Small intestine (tissue), 16 donors: ENCODE data around the gene HDGF. TPM values are rescaled to one million over a fixed set of nuclear protein-coding genes. Genes with fewer than 3 reads are reported as not detected.

Experiments used
- DNase-seq, 2 donors: peaks; one replicate each; pipeline versions ENCODE4 v3.0.0 to v3.0.0-alpha.2; 2013
- FAIRE-seq: peaks from 2 replicates; lab custom pipeline; 2012; peaks lifted over from hg19 to GRCh38; lab: Jason Lieb, UNC
- H3K27ac ChIP-seq, 3 donors: one replicate each; pipeline ENCODE4 v1.5.1; 2013; ENCODE audit warnings: low read length in 2 of 3, mild to moderate bottlenecking in 2 of 3, control low read depth in 1 of 3, inconsistent platforms in 1 of 3, low read depth in 1 of 3, moderate library complexity in 1 of 3
- H3K27me3 ChIP-seq, 3 donors: one replicate each; pipeline ENCODE4 v1.6.1; 2013; ENCODE audit warnings: low read length in 3 of 3, inconsistent platforms in 1 of 3; ENCODE audit not compliant: control insufficient read depth in 3 of 3, insufficient read depth in 3 of 3
- H3K36me3 ChIP-seq, 3 donors: one replicate each; pipeline ENCODE4 v1.6.1; 2013; ENCODE audit warnings: low read length in 3 of 3, inconsistent platforms in 1 of 3, low read depth in 1 of 3, mild to moderate bottlenecking in 1 of 3, moderate library complexity in 1 of 3; ENCODE audit not compliant: control insufficient read depth in 3 of 3, insufficient read depth in 2 of 3
- H3K4me1 ChIP-seq, 3 donors: one replicate each; pipeline ENCODE4 v1.6.1; 2013; ENCODE audit warnings: low read length in 2 of 3, inconsistent platforms in 1 of 3, low read depth in 1 of 3, mild to moderate bottlenecking in 1 of 3, moderate library complexity in 1 of 3; ENCODE audit not compliant: control insufficient read depth in 3 of 3, insufficient read depth in 2 of 3
- H3K4me3 ChIP-seq, 3 donors: one replicate each; pipeline ENCODE4 v1.5.1; 2013; ENCODE audit warnings: low read length in 3 of 3, control low read depth in 1 of 3, inconsistent platforms in 1 of 3, low read depth in 1 of 3, mild to moderate bottlenecking in 1 of 3, moderate library complexity in 1 of 3
- H3K9me3 ChIP-seq, 2 donors: one replicate each; pipeline ENCODE4 v1.6.1; 2013; ENCODE audit warnings: low read depth in 1 of 2, low read length in 1 of 2; ENCODE audit not compliant: control insufficient read depth in 2 of 2, insufficient read depth in 1 of 2
- WGBS, 3 donors: extraction: QIAGEN DNeasy Blood & Tissue Kit; methylation state at CpG; one replicate each; pipeline ENCODE4 v1.1.7; 2013; 5-methylcytosine and 5-hydroxymethylcytosine counted together
- long read RNA-seq, 10 donors: transcript quantifications; one replicate each; lab custom pipeline, GENCODE V29; 2026
- polyA plus RNA-seq, 4 donors: library from polyadenylated mRNA; stranded (reverse) in 3 of 4; unstranded in 1 of 4; fragments of 200-250 nt in 3 of 4; fragments of 120-200 nt in 1 of 4; gene quantifications; one replicate each; pipeline versions ENCODE4 v1.2.1 to v1.2.3, GENCODE V29; 2013
- donor health status: healthy with polysubstance abuse.
- donor health status: control.
- donor health status: control.
- donor health status: Bipolar disorder and iron deficiency.
- donor health status: healthy.

Gene HDGF
- 100 to 1,000 TPM; 244 to 308 (median 277) TPM for polyA plus RNA-seq
- long read RNA-seq, donor 1, result 0 reads
- long read RNA-seq, donor 2, transcript HDGF-201 (6 exons, 2,380 nt), result major isoform, 12 of 13 reads
- long read RNA-seq, donor 2, partial matches to known transcripts, result 0 of 13 reads
- long read RNA-seq, donor 2, other reads (novel, unspliced or antisense), result 0 of 13 reads
- long read RNA-seq, donor 3, transcript HDGF-201 (6 exons, 2,380 nt), result major isoform, 13 of 32 reads
- long read RNA-seq, donor 3, partial matches to known transcripts, result 15 of 32 reads
- long read RNA-seq, donor 3, other reads (novel, unspliced or antisense), result 0 of 32 reads
- long read RNA-seq, donor 4, partial matches to known transcripts, result 0 of 1 reads
- long read RNA-seq, donor 4, other reads (novel, unspliced or antisense), result 0 of 1 reads
- long read RNA-seq, donor 5, transcript HDGF-201 (6 exons, 2,380 nt), result major isoform, 10 of 17 reads
- long read RNA-seq, donor 5, partial matches to known transcripts, result 5 of 17 reads
- long read RNA-seq, donor 5, other reads (novel, unspliced or antisense), result 0 of 17 reads
- long read RNA-seq, donor 6, transcript HDGF-201 (6 exons, 2,380 nt), result major isoform, 17 of 52 reads
- long read RNA-seq, donor 6, partial matches to known transcripts, result 30 of 52 reads
- long read RNA-seq, donor 6, other reads (novel, unspliced or antisense), result 0 of 52 reads
- long read RNA-seq, donor 7, result 0 reads
- long read RNA-seq, donor 8, partial matches to known transcripts, result 0 of 3 reads
- long read RNA-seq, donor 8, other reads (novel, unspliced or antisense), result 0 of 3 reads
- long read RNA-seq, donor 9, transcript HDGF-201 (6 exons, 2,380 nt), result major isoform, 8 of 9 reads
- long read RNA-seq, donor 9, partial matches to known transcripts, result 0 of 9 reads
- long read RNA-seq, donor 9, other reads (novel, unspliced or antisense), result 0 of 9 reads
- long read RNA-seq, donor 10, transcript HDGF-201 (6 exons, 2,380 nt), result major isoform, 20 of 43 reads
- long read RNA-seq, donor 10, partial matches to known transcripts, result 21 of 43 reads
- long read RNA-seq, donor 10, other reads (novel, unspliced or antisense), result 0 of 43 reads

DNA sequence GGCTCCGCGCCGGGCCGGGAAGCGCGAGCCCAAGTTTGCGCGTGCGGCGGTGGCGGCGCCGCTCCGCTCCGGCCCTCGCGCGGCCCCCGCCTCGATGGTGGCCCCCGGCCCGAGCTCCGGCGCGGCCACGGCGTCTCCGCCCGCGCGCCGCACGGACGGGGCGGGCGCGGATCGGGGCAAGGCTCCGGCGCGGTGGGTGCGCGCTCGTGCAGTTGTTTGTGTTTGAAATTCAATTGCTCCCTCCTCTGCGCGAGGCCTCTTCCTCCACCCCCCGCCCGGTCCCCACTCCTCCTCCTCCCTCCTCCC lies at the start of gene HDGF:
TSS of gene HDGF (minus strand) at position 225 of the 306 bp plus-strand sequence. CDS start 246 bp downstream, outside the sequence.
- DNase-seq (no peak), FAIRE-seq (no peak)
- Histone ChIP-seq H3K27ac (peak within 1 kb of the TSS; percentile 96 to 98 (median 97)), H3K4me3 (peak within 1 kb of the TSS; percentile 95 to 99 (median 97)), H3K36me3 (peaks cover 0 to 26% (median 0%) of the 10 kb centered on the region in 3 donors), H3K9me3 (no peaks in the 10 kb centered on the region), H3K27me3 (no peaks in the 10 kb centered on the region), H3K4me1 (peaks cover 8 to 44% (median 13%) of the 10 kb centered on the region in 3 donors)
- WGBS, 3 donors, result 0 to 1% (median 0%) methylated on average over 26 to 48 of the region's 48 CpGs

DNA sequence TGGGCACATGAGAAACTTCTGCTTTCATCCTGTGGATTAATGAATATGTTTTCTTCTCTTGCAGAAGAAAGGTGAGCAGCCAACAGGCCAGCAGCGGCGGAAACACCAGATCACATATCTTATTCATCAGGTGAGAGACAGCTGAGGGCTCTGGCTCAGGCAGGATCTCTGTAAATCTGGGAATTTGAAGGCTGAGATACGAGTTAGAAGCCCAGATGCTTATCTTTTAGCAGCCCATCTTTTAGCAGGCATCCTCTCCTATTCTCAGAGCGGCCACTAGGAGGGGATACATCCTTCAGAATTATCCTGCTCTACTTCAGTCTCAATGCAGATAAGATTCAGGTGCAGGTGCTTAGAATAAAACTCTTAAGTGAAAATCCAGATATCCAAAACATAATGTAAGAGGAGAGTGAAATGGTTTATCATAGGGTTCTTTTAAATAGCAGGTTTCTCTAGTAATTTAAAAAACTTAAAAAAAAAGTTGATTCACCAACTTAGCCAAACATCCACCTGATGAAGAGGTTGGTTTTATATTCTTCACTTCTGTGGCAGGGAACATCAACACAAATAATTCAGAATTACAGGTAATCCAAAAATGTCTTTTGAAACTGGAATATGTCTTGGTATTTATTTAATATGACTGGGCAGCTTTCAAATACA lies 45.9 kb upstream of the HDGF start:
- Histone ChIP-seq H3K36me3 (peaks cover 23 to 63% (median 27%) of the 10 kb centered on the region in 3 donors), H3K27me3 (no peaks in the 10 kb centered on the region), H3K27ac (no peak overlapping the region), H3K4me3 (no peak overlapping the region), H3K9me3 (no peaks in the 10 kb centered on the region), H3K4me1 (no peaks in the 10 kb centered on the region)
- FAIRE-seq, result no peak
- DNase-seq, result peak; percentile 61 to 69
- WGBS, 3 donors, result 45 to 53% (median 52%) methylated on average over 4 of the region's 4 CpGs

GRCh38 chr1:156796340-156797097 lies 45.0 kb upstream of the HDGF start:
- H3K36me3 ChIP-seq, result peaks cover 25 to 65% (median 31%) of the 10 kb centered on the region in 3 donors
- H3K27ac ChIP-seq, result no peak overlapping the region
- no peaks in the 10 kb centered on the region for H3K27me3 ChIP-seq
- FAIRE-seq (no peak), DNase-seq (no peak)
- no peak overlapping the region for H3K4me3 ChIP-seq
- no peaks in the 10 kb centered on the region for H3K4me1 ChIP-seq
- H3K9me3 ChIP-seq, result no peaks in the 10 kb centered on the region
- 85 to 94% (median 87%) methylated on average over 8 of the region's 8 CpGs for WGBS, 3 donors

- Histone ChIP-seq H3K27ac (no peak overlapping the region), H3K27me3 (no peaks in the 10 kb centered on the region), H3K4me1 (no peaks in the 10 kb centered on the region), H3K9me3 (no peaks in the 10 kb centered on the region), H3K4me3 (no peak overlapping the region), H3K36me3 (peaks cover 30 to 66% (median 35%) of the 10 kb centered on the region in 3 donors)
- FAIRE-seq, result no peak
- 54 to 64% (median 60%) methylated on average over 7 of the region's 7 CpGs for WGBS, 3 donors
- DNase-seq, result no peak
Observed at GRCh38 chr1:156795787-156796186, 44.3 kb upstream of the HDGF start.

GRCh38 chr1:156795374-156795733 lies 43.9 kb upstream of the HDGF start:
- DNase-seq (no peak), FAIRE-seq (no peak)
- WGBS, 3 donors, result 92 to 98% (median 92%) methylated on average over 5 of the region's 5 CpGs
- H3K27ac ChIP-seq, result no peak overlapping the region
- H3K4me1 ChIP-seq, result no peaks in the 10 kb centered on the region
- no peak overlapping the region for H3K4me3 ChIP-seq
- peaks cover 30 to 65% (median 30%) of the 10 kb centered on the region in 3 donors for H3K36me3 ChIP-seq
- H3K27me3 ChIP-seq, result no peaks in the 10 kb centered on the region
- no peaks in the 10 kb centered on the region for H3K9me3 ChIP-seq

DNA sequence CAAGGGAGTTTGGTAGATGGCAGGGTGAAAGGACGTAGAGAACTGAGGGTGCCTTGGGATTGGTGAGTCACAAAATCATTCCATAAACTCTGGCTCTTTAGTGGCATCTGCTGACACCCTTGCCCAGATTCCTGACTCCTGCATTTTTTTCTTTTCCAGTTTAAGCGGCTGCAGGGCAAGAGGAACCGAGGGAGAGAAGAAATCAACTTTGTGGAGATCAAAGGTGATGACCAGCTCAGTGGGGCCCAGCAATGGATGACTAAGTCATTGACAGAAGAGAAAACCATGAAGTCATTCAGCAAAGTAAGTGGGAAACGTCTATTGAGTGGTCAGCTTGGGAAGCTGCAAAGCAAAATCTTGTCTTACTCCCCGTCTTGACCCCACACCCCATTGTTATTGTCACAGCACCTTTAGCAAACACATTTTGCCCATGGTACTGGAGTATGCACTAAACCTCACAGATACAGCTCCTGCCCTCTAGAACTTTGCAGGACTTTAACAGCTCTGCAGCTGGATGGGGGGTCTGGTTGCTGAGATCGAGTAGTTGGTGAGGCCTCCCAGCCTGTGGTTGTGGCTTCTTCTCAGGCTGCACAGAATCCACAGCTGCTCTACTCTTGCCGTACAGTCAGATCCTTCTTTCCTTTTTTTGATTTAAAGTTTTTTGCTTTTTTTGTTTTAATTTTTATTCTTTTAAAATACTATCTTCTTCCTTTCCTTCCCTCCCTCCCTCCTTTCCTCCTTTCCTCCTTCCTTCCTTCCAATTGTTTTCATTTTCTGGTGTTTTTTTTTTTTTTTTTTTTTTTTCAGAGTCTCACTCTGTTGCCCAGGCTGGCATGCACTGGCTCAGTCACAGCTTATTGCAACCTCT lies 43.3 kb upstream of the HDGF start:
- Histone ChIP-seq H3K27ac (no peak overlapping the region), H3K36me3 (peaks cover 29 to 64% (median 30%) of the 10 kb centered on the region in 3 donors), H3K9me3 (no peaks in the 10 kb centered on the region), H3K4me1 (no peaks in the 10 kb centered on the region), H3K4me3 (no peak overlapping the region), H3K27me3 (no peaks in the 10 kb centered on the region)
- DNase-seq, result no peak
- FAIRE-seq, result no peak
- 71 to 78% (median 73%) methylated on average over 7 of the region's 7 CpGs for WGBS, 3 donors

GRCh38 chr1:156789621-156790318 lies 38.3 kb upstream of the HDGF start:
- WGBS, 3 donors, result 84 to 92% (median 89%) methylated on average over 4 of the region's 4 CpGs
- Histone ChIP-seq H3K9me3 (no peaks in the 10 kb centered on the region), H3K27ac (no peak overlapping the region), H3K4me1 (no peaks in the 10 kb centered on the region), H3K4me3 (no peak overlapping the region), H3K27me3 (no peaks in the 10 kb centered on the region), H3K36me3 (peaks cover 23 to 66% (median 26%) of the 10 kb centered on the region in 3 donors)
- DNase-seq (no peak), FAIRE-seq (no peak)
